Measurements from ENCODE around the gene BSPRY. TPM values are rescaled to one million over a fixed set of nuclear protein-coding genes. Genes with fewer than 3 reads are reported as not detected.

Gene BSPRY
- total RNA-seq, 1 donor from 2014 or later, result 0.27 TPM

- Histone ChIP-seq H3K9me3 (ENCODE audit: insufficient read depth, low read depth, low read length) (no peaks in the 10 kb centered on the region), H3K4me3 (ENCODE audit: insufficient read depth, low read depth, low read length) (no peak overlapping the region), H4K20me1 (ENCODE audit: insufficient read depth, low read length) (no peaks in the 10 kb centered on the region), H3K4me1 (ENCODE audit: insufficient read depth, low read length) (no peaks in the 10 kb centered on the region), H3K9ac (ENCODE audit: low read length) (no peak overlapping the region), H3K36me3 (ENCODE audit: insufficient read depth, low read length) (no peaks in the 10 kb centered on the region), H3K27me3 (ENCODE audit: insufficient read depth, low read length) (peaks cover 28% of the 10 kb centered on the region), H3K79me2 (ENCODE audit: insufficient read depth, low read length) (no peaks in the 10 kb centered on the region), H3K27ac (ENCODE audit: low read depth, low read length) (no peak overlapping the region), H3K4me2 (ENCODE audit: low read length) (no peak overlapping the region), H2AFZ (ENCODE audit: low read depth, low read length) (no peak overlapping the region)
- Mint-ChIP-seq H3K27ac (ENCODE audit: unreplicated experiment) (no peak overlapping the region), H3K36me3 (ENCODE audit: low read depth, unreplicated experiment) (no peaks in the 10 kb centered on the region), H3K27me3 (ENCODE audit: low read depth, unreplicated experiment) (peaks cover 31% of the 10 kb centered on the region), H3K9me3 (ENCODE audit: unreplicated experiment) (no peaks in the 10 kb centered on the region), H3K4me1 (ENCODE audit: low read depth, unreplicated experiment) (peaks cover 4% of the 10 kb centered on the region), H3K4me3 (ENCODE audit: unreplicated experiment) (no peak overlapping the region)
- DNase-seq (ENCODE audit: low read depth), result no peak
- no peak for FAIRE-seq
- TF ChIP-seq EZH2 (IDR thresholded peaks at IDR 0.05; ENCODE audit: insufficient read depth, low read length) (no peak), CTCF (IDR thresholded peaks at IDR 0.05; ENCODE audit: insufficient read depth, low read depth, low read length) (no peak)
These were observed 3.7 kb upstream of the BSPRY start for GRCh38 chr9:113345671-113346070.

DNA sequence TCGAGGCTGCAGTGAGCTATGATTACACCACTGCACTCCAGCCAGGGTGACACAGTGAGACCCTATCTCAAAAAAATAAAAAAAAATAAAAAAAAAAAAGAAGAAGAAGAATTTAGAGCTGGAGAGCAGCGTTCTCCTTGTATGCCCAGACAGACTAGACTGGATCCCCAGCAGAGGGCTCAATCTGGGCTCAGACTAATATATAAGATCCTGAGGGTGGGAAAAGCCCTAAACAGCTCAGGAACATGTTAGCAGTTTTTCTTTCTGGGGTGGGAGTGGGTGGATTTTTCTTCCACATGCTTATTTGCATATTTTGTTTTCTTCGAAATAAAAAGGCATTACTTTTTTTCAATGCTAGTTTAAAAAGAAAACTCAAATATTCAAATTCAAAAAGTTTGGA is 904 bp upstream of the BSPRY start:
- no peak overlapping the region for H3K4me3 ChIP-seq (ENCODE audit: insufficient read depth, low read depth, low read length)
- no peaks in the 10 kb centered on the region for H3K36me3 Mint-ChIP-seq (ENCODE audit: low read depth, unreplicated experiment)
- no peaks in the 10 kb centered on the region for H4K20me1 ChIP-seq (ENCODE audit: insufficient read depth, low read length)
- H3K9me3 ChIP-seq (ENCODE audit: insufficient read depth, low read depth, low read length), result no peaks in the 10 kb centered on the region
- no peaks in the 10 kb centered on the region for H3K36me3 ChIP-seq (ENCODE audit: insufficient read depth, low read length)
- no peak overlapping the region for H3K27ac Mint-ChIP-seq (ENCODE audit: unreplicated experiment)
- H3K4me1 ChIP-seq (ENCODE audit: insufficient read depth, low read length), result no peaks in the 10 kb centered on the region
- no peak for DNase-seq (ENCODE audit: low read depth)
- FAIRE-seq, result no peak
- H3K4me3 Mint-ChIP-seq (ENCODE audit: unreplicated experiment), result no peak overlapping the region
- H3K79me2 ChIP-seq (ENCODE audit: insufficient read depth, low read length), result no peaks in the 10 kb centered on the region
- no peak overlapping the region for H3K4me2 ChIP-seq (ENCODE audit: low read length)
- TF ChIP-seq EZH2 (IDR thresholded peaks at IDR 0.05; ENCODE audit: insufficient read depth, low read length) (no peak), CTCF (IDR thresholded peaks at IDR 0.05; ENCODE audit: insufficient read depth, low read depth, low read length) (no peak)
- no peak overlapping the region for H2AFZ ChIP-seq (ENCODE audit: low read depth, low read length)
- H3K9me3 Mint-ChIP-seq (ENCODE audit: unreplicated experiment), result no peaks in the 10 kb centered on the region
- H3K9ac ChIP-seq (ENCODE audit: low read length), result no peak overlapping the region
- H3K27ac ChIP-seq (ENCODE audit: low read depth, low read length), result no peak overlapping the region
- H3K4me1 Mint-ChIP-seq (ENCODE audit: low read depth, unreplicated experiment), result peaks cover 4% of the 10 kb centered on the region
- H3K27me3 ChIP-seq (ENCODE audit: insufficient read depth, low read length), result peaks cover 48% of the 10 kb centered on the region
- H3K27me3 Mint-ChIP-seq (ENCODE audit: low read depth, unreplicated experiment), result peaks cover 49% of the 10 kb centered on the region

GRCh38 chr9:113349066-113349444 is 286 bp upstream of the BSPRY start:
- TF ChIP-seq EZH2 (IDR thresholded peaks at IDR 0.05; ENCODE audit: insufficient read depth, low read length) (peak; percentile 15), CTCF (IDR thresholded peaks at IDR 0.05; ENCODE audit: insufficient read depth, low read depth, low read length) (no peak)
- H3K27ac ChIP-seq (ENCODE audit: low read depth, low read length), result no peak overlapping the region
- H2AFZ ChIP-seq (ENCODE audit: low read depth, low read length), result no peak overlapping the region
- H3K36me3 Mint-ChIP-seq (ENCODE audit: low read depth, unreplicated experiment), result no peaks in the 10 kb centered on the region
- H3K4me1 Mint-ChIP-seq (ENCODE audit: low read depth, unreplicated experiment), result no peaks in the 10 kb centered on the region
- peaks cover 53% of the 10 kb centered on the region for H3K27me3 ChIP-seq (ENCODE audit: insufficient read depth, low read length)
- H3K9me3 ChIP-seq (ENCODE audit: insufficient read depth, low read depth, low read length), result no peaks in the 10 kb centered on the region
- no peaks in the 10 kb centered on the region for H3K79me2 ChIP-seq (ENCODE audit: insufficient read depth, low read length)
- no peaks in the 10 kb centered on the region for H3K36me3 ChIP-seq (ENCODE audit: insufficient read depth, low read length)
- H3K9ac ChIP-seq (ENCODE audit: low read length), result no peak overlapping the region
- no peak for FAIRE-seq
- H3K9me3 Mint-ChIP-seq (ENCODE audit: unreplicated experiment), result no peaks in the 10 kb centered on the region
- peak overlapping the region; percentile 60 for H3K4me3 Mint-ChIP-seq (ENCODE audit: unreplicated experiment)
- no peaks in the 10 kb centered on the region for H3K4me1 ChIP-seq (ENCODE audit: insufficient read depth, low read length)
- no peaks in the 10 kb centered on the region for H4K20me1 ChIP-seq (ENCODE audit: insufficient read depth, low read length)
- no peak overlapping the region for H3K27ac Mint-ChIP-seq (ENCODE audit: unreplicated experiment)
- H3K4me2 ChIP-seq (ENCODE audit: low read length), result peak overlapping the region; percentile 76
- DNase-seq (ENCODE audit: low read depth), result no peak
- H3K27me3 Mint-ChIP-seq (ENCODE audit: low read depth, unreplicated experiment), result peaks cover 50% of the 10 kb centered on the region
- no peak overlapping the region for H3K4me3 ChIP-seq (ENCODE audit: insufficient read depth, low read depth, low read length)

Measured in astrocyte (in vitro differentiated cells and primary cell).